Heart left ventricle (tissue), 13 donors: ENCODE data around the gene PRMT5.

Source experiments
- POLR2A ChIP-seq, 2 donors: fragments of 450-650 bp; IDR thresholded peaks; one replicate each; pipeline ENCODE4 v1.6.1; 2017; ENCODE audit warnings: antibody characterized with exemption in 2 of 2, mild to moderate bottlenecking in 2 of 2, moderate library complexity in 2 of 2
- TF ChIP-seq, protein P1 (sequence below), 12 donors: fragments of 200-600 bp; sonication (generic) in 4 of 12; IDR thresholded peaks; one replicate each; pipeline versions ENCODE4 v1.5.0 to v1.8.0; 2018 to 2022; ENCODE audit warnings: antibody characterized with exemption in 12 of 12, mild to moderate bottlenecking in 5 of 12
- donor health status: ischemic (EF 13 %, LVEDD 7.1; RV severe dilation, severe dysfunction).
- donor health status: DM: no; HTN: yes; CAD: no.
- donor health status: DM: no; HTN: no; CAD: no.
- donor health status: ischemic (EF 25% LVEDD 6.9; RV normal size, moderate dysfunction).
- donor health status: ischemic (EF 25% LVEDD 5.7; RV mildly dilated, moderate dysfunction).
- donor health status: ischemic (EF 35%, LVEDD 5.7; RV mildly dilated, moderate dysfunction).
- donor health status: nonischemic (EF 11% LVEDD 7.7; RV severe dilation, severe dysfunction).
- donor health status: DM: yes; HTN: yes; CAD: no.
- donor health status: PGD.
- donor health status: ischemic (EF 29% LVEDD 5.4; RV normal size, mild dysfunction).
- donor health status: nonischemic (EF 23%, LVEDD 6.1; RV moderate dilation, normal function).

DNA sequence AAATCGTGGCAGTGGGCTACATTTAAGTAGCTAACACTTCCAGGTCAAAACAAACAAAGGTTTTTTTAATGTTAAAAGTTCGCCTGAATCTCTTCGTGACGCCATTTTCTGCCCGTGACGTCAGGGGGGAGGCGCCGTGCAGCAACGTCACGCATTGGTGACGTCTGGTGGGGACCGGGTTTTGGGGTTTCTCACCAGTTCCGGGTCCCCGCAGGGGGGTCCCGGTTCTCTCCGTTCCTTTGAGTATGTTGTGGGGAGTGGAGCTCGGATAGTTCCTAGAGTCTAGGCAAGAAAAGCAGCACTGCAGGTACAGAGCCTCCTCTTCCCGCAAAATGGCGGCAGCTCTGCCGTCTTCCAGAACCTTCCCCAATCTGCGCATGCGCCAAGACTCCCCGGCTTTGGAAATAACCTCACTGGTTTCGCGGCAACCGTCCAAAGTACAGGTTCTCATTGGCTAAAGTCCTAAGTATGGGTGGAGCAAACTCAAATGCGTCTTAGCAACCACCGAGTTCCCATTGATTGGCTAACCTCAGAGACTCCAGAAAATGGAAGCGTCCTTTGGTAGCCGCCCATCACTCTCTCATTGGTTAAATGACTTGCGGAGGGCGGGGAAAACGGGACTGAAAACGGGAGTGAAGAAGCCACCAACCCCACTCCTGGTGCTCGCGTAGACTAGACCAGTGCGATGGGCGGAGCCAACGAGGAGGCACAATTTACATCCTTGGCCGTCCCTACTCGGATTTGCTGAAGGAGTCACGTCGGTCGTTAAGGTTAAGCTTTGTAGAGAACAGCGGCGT, 10.2 kb downstream of the PRMT5 start, which contains the start of gene RBM23:
- TF ChIP-seq, protein P1, sequence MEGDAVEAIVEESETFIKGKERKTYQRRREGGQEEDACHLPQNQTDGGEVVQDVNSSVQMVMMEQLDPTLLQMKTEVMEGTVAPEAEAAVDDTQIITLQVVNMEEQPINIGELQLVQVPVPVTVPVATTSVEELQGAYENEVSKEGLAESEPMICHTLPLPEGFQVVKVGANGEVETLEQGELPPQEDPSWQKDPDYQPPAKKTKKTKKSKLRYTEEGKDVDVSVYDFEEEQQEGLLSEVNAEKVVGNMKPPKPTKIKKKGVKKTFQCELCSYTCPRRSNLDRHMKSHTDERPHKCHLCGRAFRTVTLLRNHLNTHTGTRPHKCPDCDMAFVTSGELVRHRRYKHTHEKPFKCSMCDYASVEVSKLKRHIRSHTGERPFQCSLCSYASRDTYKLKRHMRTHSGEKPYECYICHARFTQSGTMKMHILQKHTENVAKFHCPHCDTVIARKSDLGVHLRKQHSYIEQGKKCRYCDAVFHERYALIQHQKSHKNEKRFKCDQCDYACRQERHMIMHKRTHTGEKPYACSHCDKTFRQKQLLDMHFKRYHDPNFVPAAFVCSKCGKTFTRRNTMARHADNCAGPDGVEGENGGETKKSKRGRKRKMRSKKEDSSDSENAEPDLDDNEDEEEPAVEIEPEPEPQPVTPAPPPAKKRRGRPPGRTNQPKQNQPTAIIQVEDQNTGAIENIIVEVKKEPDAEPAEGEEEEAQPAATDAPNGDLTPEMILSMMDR (IDR thresholded peaks at IDR 0.05): no peak
- peak; percentile 72 to 83 for TF ChIP-seq POLR2A (IDR thresholded peaks at IDR 0.05)
